BE2C (cell line): Measurements from ENCODE around the gene ATG4D.
"Not testable (repeated sequence)": the region's sequence is repeated elsewhere in the genome, so short reads cannot be mapped to it uniquely, and the experiment has no call there.

Experiments
- DNase-seq: peaks from one replicate; pipeline ENCODE4 v3.0.0-alpha.2; 2020
- H3K27me3 ChIP-seq: fragments of 250-450 bp; sonication (Bioruptor Pico); 2 replicates; pipeline ENCODE4 v1.5.1; 2020; ENCODE audit warnings: mild to moderate bottlenecking
- H3K36me3 ChIP-seq: fragments of 250-450 bp; sonication (Bioruptor Pico); 2 replicates; pipeline ENCODE4 v1.5.1; 2020; ENCODE audit warnings: mild to moderate bottlenecking
- H3K4me1 ChIP-seq: fragments of 250-450 bp; sonication (Bioruptor Pico); 2 replicates; pipeline ENCODE4 v1.5.1; 2020
- H3K4me3 ChIP-seq: 2 replicates; pipeline ENCODE4 v1.5.1; 2011; ENCODE audit warnings: low read depth, low read length
- H3K9me3 ChIP-seq: fragments of 250-450 bp; sonication (Bioruptor Pico); 2 replicates; pipeline ENCODE4 v1.5.1; 2020
- TF ChIP-seq, protein P1 (sequence below): IDR thresholded peaks from 2 replicates; pipeline ENCODE4 v1.5.1; 2012; ENCODE audit warnings: mild to moderate bottlenecking, low read depth, low read length

Gene ATG4D

DNA sequence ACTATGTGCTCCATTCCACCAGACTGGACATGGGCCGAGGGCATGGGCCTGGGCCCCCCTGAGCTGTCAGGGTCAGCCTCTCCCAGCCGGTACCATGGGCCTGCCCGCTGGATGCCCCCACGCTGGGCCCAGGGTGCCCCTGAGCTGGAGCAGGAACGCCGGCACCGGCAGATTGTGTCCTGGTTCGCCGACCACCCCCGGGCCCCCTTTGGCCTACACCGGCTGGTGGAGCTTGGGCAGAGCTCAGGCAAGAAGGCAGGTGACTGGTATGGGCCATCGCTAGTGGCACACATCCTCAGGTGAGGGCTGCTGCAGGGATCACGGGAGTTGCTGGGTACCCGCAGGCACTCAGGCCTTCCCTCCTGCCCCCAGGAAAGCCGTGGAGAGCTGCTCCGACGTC, 3.1 kb downstream of the ATG4D start:
- H3K27me3 ChIP-seq: no peaks in the 10 kb centered on the region
- H3K36me3 ChIP-seq: peaks cover 37% of the 10 kb centered on the region
- H3K4me1 ChIP-seq: no peaks in the 10 kb centered on the region
- TF ChIP-seq, protein P1, sequence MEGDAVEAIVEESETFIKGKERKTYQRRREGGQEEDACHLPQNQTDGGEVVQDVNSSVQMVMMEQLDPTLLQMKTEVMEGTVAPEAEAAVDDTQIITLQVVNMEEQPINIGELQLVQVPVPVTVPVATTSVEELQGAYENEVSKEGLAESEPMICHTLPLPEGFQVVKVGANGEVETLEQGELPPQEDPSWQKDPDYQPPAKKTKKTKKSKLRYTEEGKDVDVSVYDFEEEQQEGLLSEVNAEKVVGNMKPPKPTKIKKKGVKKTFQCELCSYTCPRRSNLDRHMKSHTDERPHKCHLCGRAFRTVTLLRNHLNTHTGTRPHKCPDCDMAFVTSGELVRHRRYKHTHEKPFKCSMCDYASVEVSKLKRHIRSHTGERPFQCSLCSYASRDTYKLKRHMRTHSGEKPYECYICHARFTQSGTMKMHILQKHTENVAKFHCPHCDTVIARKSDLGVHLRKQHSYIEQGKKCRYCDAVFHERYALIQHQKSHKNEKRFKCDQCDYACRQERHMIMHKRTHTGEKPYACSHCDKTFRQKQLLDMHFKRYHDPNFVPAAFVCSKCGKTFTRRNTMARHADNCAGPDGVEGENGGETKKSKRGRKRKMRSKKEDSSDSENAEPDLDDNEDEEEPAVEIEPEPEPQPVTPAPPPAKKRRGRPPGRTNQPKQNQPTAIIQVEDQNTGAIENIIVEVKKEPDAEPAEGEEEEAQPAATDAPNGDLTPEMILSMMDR: no peak
- DNase-seq: no peak
- H3K4me3 ChIP-seq: no peak overlapping the region
- H3K9me3 ChIP-seq: no peaks in the 10 kb centered on the region

DNA sequence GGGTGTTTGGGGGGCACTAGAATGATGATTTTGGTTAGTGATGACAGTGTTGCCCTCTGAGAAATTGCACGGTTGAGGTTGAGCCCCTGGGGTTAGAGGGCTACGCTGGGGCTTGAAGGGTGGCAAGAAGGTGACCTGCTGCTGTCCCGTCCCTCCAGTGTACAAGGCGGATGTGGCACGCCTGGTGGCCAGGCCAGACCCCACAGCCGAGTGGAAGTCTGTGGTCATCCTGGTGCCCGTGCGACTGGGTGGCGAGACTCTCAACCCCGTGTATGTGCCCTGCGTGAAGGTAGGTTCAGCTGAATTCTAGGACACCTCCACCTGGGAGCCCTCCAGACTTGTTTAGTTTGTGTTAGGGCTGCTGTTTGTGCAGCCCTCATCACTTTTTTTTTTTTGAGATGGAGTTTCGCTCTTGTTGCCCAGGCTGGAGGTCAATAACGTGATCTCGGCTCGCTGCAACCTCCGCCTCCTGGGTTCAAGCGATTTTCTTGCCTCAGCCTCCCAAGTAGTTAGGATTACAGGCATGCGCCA, 5.1 kb downstream of the ATG4D start:
- Histone ChIP-seq H3K4me3 (no peak overlapping the region), H3K36me3 (peaks cover 56% of the 10 kb centered on the region), H3K27me3 (no peaks in the 10 kb centered on the region), H3K4me1 (no peaks in the 10 kb centered on the region), H3K9me3 (no peaks in the 10 kb centered on the region)
- TF ChIP-seq, protein P1: no peak
- no peak for DNase-seq

DNA sequence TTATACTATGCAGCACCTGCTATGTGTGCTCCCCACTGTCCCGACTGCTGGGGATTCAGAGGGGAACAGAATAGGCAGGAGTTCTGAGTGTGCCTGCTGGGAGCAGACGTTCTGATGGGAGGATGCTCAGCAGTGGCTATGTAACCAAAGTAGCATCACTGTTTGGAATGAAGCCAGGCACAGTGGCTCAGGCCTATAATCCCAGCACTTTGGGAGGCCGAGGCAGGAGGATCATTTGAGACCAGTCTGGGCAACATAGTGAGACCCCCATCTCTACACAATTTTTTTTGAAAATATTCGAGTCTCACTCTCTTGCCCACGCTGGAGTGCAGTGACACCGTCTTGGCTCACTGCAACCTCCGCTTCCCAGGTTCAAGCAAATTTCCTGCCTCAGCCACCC, 6.0 kb downstream of the ATG4D start:
- Histone ChIP-seq H3K27me3 (no peaks in the 10 kb centered on the region), H3K4me1 (no peaks in the 10 kb centered on the region), H3K36me3 (peaks cover 66% of the 10 kb centered on the region), H3K4me3 (no peak overlapping the region), H3K9me3 (no peaks in the 10 kb centered on the region)
- DNase-seq: no peak
- TF ChIP-seq, protein P1: no peak

DNA sequence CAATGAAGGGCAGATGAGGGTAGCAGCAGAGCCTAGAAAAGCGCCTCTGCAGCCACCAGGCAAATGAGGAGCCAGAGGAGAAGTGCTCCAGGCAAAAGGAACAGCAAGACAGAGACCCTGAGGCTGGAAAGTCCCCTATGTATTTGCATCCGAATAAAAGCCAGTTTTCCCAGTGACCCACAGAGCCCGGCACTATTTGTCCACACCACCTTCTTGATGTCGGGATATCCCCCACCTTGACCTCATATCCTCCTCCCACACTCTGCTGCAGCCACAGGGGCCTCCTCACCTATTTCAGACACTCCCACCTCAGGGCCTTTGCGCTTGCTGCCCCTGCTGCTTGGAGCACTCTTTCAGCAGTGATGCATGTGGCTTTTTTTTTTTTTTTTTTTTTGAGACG, 6.6 kb downstream of the ATG4D start:
- no peaks in the 10 kb centered on the region for H3K27me3 ChIP-seq
- DNase-seq: no peak
- H3K9me3 ChIP-seq: no peaks in the 10 kb centered on the region
- peaks cover 69% of the 10 kb centered on the region for H3K36me3 ChIP-seq
- H3K4me1 ChIP-seq: no peaks in the 10 kb centered on the region
- no peak overlapping the region for H3K4me3 ChIP-seq
- TF ChIP-seq, protein P1: no peak

DNA sequence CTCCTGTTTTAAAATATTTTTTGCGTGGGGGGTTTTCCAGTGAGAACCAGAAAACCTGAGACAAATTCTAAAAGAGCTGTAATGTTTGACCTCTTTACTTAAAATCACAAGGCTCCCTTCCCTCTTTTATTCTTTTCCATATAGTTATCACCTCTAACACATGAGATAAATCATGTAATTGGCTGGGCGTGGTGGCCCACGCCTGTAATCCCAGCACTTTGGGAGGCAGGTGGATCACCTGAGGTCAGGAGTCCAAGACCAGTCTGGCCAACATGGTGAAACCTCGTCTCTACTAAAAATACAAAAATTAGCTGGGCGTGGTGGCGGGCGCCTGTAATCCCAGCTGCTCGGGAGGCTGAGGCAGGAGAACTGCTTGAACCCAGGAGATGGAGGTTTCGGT, 7.3 kb downstream of the ATG4D start:
- not testable (repeated sequence) for H3K4me3 ChIP-seq, DNase-seq, H3K9me3 ChIP-seq, H3K27me3 ChIP-seq, H3K4me1 ChIP-seq
- peaks cover 74% of the 10 kb centered on the region for H3K36me3 ChIP-seq

DNA sequence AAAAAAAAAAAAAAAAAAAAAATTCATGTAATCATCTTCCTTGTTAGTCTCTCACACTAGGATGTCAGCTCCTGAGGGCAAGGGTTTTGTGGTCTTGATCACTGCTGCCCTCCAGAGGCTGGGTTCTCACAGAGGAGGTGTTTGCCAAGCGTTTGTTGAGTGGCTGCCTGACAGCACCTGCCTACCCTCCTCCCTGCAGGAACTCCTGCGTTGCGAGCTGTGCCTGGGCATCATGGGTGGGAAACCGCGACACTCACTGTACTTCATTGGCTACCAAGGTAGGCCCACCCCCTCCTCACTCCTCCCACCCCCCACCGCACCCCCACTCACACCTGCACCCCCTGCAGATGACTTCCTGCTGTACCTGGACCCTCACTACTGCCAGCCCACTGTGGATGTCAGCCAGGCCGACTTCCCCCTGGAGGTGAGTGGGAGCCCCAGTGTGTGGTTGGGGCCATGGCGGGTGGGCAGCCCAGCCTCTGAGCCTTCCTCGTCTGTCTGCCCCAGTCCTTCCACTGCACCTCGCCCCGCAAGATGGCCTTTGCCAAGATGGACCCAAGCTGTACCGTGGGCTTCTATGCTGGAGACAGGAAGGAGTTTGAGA, 8.1 kb downstream of the ATG4D start:
- Histone ChIP-seq H3K36me3 (peaks cover 81% of the 10 kb centered on the region), H3K27me3 (no peaks in the 10 kb centered on the region), H3K4me1 (no peaks in the 10 kb centered on the region), H3K4me3 (no peak overlapping the region), H3K9me3 (no peaks in the 10 kb centered on the region)
- TF ChIP-seq, protein P1: peak; percentile 29; the same call in 1 of the 2 replicates
- peak; percentile 35 for DNase-seq
